GM12878 (cell line): ENCODE results near the gene DNPEP.

Source experiments
- IKZF1 ChIP-seq: fragments of 450-650 bp; conservative IDR thresholded peaks from 2 replicates; pipeline ENCODE4 v1.6.1; 2017; ENCODE audit warnings: antibody characterized with exemption, mild to moderate bottlenecking
- IRF3 ChIP-seq: fragments of 450-650 bp; IDR thresholded peaks from 2 replicates; pipeline ENCODE4 v1.6.1; 2014; ENCODE audit warnings: mild to moderate bottlenecking
- PML ChIP-seq: IDR thresholded peaks from 2 replicates; pipeline ENCODE4 v1.6.1; 2012; ENCODE audit warnings: low read length, inconsistent platforms
- POLR2AphosphoS5 ChIP-seq: IDR thresholded peaks from 2 replicates; pipeline ENCODE4 v1.6.1; 2011; ENCODE audit warnings: mild to moderate bottlenecking, low read length, inconsistent platforms
- ZNF24 ChIP-seq: fragments of 450-650 bp; IDR thresholded peaks from 2 replicates; pipeline ENCODE4 v1.6.1; 2017; ENCODE audit warnings: antibody characterized with exemption, mild to moderate bottlenecking
- TF ChIP-seq, protein P1 (sequence below), 3 experiments: IDR thresholded peaks in 2 of 3; conservative IDR thresholded peaks in 1 of 3; 2 replicates each; pipeline ENCODE4 v1.5.1; 2011; ENCODE audit warnings: low read depth in 3 of 3, low read length in 3 of 3, mild to moderate bottlenecking in 3 of 3, control low read depth in 2 of 3, moderate library complexity in 2 of 3, inconsistent platforms in 1 of 3, mixed read lengths in 1 of 3; ENCODE audit not compliant: control insufficient read depth in 2 of 3, insufficient read depth in 1 of 3; ENCODE audit errors: extremely low read depth in 1 of 3

DNA sequence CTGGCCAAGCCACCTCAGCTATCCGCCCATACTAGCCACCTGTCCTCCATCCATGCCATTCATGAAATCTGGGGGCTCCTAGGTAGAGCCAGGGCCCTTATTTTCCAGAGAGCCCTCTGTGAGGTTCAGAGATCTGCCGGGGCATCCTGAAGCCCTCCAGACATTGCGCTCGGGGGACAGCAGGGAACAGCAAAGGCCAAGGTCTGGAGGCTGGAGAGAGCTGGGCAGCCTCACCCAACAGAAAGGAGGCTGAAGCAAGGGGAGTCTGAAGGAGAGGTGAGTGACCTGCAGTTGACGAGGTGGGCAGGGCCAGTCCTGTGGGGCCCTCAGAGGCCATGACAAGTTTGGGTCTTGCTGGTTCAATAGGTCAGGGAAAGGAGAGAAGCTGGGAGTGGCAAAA, 21.9 kb upstream of the DNPEP start:
- TF ChIP-seq, protein P1, sequence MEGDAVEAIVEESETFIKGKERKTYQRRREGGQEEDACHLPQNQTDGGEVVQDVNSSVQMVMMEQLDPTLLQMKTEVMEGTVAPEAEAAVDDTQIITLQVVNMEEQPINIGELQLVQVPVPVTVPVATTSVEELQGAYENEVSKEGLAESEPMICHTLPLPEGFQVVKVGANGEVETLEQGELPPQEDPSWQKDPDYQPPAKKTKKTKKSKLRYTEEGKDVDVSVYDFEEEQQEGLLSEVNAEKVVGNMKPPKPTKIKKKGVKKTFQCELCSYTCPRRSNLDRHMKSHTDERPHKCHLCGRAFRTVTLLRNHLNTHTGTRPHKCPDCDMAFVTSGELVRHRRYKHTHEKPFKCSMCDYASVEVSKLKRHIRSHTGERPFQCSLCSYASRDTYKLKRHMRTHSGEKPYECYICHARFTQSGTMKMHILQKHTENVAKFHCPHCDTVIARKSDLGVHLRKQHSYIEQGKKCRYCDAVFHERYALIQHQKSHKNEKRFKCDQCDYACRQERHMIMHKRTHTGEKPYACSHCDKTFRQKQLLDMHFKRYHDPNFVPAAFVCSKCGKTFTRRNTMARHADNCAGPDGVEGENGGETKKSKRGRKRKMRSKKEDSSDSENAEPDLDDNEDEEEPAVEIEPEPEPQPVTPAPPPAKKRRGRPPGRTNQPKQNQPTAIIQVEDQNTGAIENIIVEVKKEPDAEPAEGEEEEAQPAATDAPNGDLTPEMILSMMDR (IDR thresholded peaks at IDR 0.05 in 2 of 3, conservative IDR thresholded peaks at IDR 0.05 in 1 of 3; ENCODE audit: control insufficient read depth in 2 of 3, extremely low read depth in 1 of 3, insufficient read depth in 1 of 3, low read depth in 3 of 3, low read length in 3 of 3), result no peak
- TF ChIP-seq ZNF24, result no peak
- no peak for TF ChIP-seq IRF3
- no peak for TF ChIP-seq PML
- no peak for TF ChIP-seq IKZF1
- no peak for TF ChIP-seq POLR2AphosphoS5
